ENCODE results near the gene SERPINB10. TPM values are rescaled to one million over a fixed set of nuclear protein-coding genes. Genes with fewer than 3 reads are reported as not detected.

The SERPINB10 gene
- total and polyA plus RNA-seq, 12 donors: 0.06 TPM; not detected in 11

DNA sequence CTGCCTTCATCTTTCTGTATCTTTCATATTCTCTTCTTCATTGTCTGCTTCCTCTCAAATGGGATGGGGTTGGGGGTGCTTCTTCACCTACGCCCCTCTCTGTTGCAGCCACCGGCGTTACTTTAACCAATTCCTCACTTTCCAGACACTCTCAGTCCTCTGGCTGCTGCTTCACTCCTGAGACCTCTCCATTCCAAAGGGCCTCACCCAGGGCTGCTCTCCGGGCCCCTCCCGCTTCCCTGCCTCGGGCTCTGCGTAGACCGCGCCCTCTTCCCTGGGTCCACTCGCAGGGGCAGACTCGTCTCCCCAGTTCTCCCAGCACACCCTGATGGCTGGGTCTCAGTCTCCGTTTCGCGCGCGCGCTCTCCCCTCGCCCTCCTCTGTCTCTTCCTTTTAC is 63.0 kb downstream of the SERPINB10 start:
- Histone ChIP-seq H3K9me3 (replicated peaks in 1 of 3) (no peaks in the 10 kb centered on the region), H3K27ac (peak overlapping the region; percentile 96 to 98 (median 97)), H3K36me3 (replicated peaks in 1 of 2) (no peaks in the 10 kb centered on the region), H3K27me3 (no peaks in the 10 kb centered on the region), H3K4me3 (peak overlapping the region; percentile 31 to 83 (median 46)), H3K4me1 (replicated peaks in 1 of 2) (peaks cover 6 to 24% of the 10 kb centered on the region in 2 donors)
- 14 to 21% (median 18%) methylated on average over 18 of the region's 18 CpGs for WGBS, 4 donors
- TF ChIP-seq POLR2A (IDR thresholded peaks at IDR 0.05): no peak
- TF ChIP-seq, protein P1, sequence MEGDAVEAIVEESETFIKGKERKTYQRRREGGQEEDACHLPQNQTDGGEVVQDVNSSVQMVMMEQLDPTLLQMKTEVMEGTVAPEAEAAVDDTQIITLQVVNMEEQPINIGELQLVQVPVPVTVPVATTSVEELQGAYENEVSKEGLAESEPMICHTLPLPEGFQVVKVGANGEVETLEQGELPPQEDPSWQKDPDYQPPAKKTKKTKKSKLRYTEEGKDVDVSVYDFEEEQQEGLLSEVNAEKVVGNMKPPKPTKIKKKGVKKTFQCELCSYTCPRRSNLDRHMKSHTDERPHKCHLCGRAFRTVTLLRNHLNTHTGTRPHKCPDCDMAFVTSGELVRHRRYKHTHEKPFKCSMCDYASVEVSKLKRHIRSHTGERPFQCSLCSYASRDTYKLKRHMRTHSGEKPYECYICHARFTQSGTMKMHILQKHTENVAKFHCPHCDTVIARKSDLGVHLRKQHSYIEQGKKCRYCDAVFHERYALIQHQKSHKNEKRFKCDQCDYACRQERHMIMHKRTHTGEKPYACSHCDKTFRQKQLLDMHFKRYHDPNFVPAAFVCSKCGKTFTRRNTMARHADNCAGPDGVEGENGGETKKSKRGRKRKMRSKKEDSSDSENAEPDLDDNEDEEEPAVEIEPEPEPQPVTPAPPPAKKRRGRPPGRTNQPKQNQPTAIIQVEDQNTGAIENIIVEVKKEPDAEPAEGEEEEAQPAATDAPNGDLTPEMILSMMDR (IDR thresholded peaks at IDR 0.05): no peak
- intact Hi-C loops (cut with DNase I): no loop called here
- DNase-seq: peak in 6 of 7 donors; percentile 36 to 73 (median 48)

DNA sequence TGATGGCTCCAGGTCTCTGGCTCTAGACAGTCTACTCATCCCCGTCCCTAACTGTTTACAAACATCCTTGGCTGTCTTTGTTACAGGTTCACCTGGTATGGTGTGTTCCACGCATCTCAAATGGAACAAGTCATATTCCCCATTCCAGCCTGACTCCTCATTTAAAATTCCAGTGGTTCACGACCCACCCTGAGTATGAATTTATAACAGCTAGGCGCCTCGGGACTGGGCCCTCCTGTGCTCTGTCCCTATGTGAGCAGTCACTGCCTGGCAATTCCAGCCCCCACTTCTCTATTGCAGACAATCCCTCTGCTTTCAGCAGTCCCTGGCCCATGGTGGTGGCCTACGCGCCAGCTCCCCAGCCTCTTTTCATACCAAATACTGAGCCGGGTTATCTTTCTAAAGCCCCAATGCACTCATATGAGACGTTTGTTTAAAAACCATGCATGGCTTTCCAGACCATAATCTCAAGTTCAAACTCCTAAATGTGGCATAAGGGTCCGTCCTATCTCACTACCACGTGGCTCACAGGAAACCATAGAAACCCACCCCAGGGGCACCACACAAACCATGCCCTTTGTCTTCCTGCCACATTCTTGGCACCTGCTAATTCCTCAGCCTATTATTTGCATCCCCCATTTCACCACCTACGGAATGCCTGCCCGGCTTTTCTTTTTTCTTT is 63.7 kb downstream of the SERPINB10 start:
- intact Hi-C loops (cut with DNase I): no loop called here
- Histone ChIP-seq H3K36me3 (replicated peaks in 1 of 2) (no peaks in the 10 kb centered on the region), H3K27ac (peak overlapping the region in 4 of 5 donors; percentile 96 to 98 (median 97)), H3K27me3 (no peaks in the 10 kb centered on the region), H3K4me3 (peak overlapping the region in 1 of 4 donors; percentile 83), H3K4me1 (replicated peaks in 1 of 2) (peaks cover 6 to 24% of the 10 kb centered on the region in 2 donors), H3K9me3 (replicated peaks in 1 of 3) (no peaks in the 10 kb centered on the region)
- DNase-seq: no peak
- TF ChIP-seq, protein P1 (IDR thresholded peaks at IDR 0.05): no peak
- no peak for TF ChIP-seq POLR2A (IDR thresholded peaks at IDR 0.05)
- WGBS, 4 donors: 74 to 84% (median 80%) methylated on average over 13 of the region's 13 CpGs

DNA sequence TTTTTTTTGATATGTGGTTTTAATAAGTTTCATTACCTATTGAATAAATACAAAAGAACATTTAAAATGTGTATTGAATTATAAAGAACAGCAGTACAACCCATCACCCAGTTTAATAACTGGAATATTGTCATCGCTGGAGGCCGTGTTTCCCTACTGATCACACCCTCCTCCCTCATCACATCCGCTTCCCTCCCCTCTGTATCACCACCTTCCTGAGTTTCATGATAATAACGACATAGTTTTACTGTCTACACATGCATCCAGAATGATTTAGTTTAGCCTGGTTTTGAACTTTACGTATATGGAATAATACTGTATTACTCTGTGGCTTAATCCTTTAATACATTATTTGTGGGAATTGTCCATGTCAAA is 64.2 kb downstream of the SERPINB10 start:
- WGBS, 4 donors: 85 to 89% (median 86%) methylated on average over 5 of the region's 5 CpGs
- Histone ChIP-seq H3K36me3 (replicated peaks in 1 of 2) (no peaks in the 10 kb centered on the region), H3K27me3 (no peaks in the 10 kb centered on the region), H3K9me3 (replicated peaks in 1 of 3) (no peaks in the 10 kb centered on the region), H3K4me3 (no peak overlapping the region), H3K4me1 (replicated peaks in 1 of 2) (peaks cover 6 to 24% of the 10 kb centered on the region in 2 donors), H3K27ac (no peak overlapping the region)
- DNase-seq: no peak
- intact Hi-C loops (cut with DNase I): no loop called here
- no peak for TF ChIP-seq POLR2A (IDR thresholded peaks at IDR 0.05)
- TF ChIP-seq, protein P1 (IDR thresholded peaks at IDR 0.05): no peak

DNA sequence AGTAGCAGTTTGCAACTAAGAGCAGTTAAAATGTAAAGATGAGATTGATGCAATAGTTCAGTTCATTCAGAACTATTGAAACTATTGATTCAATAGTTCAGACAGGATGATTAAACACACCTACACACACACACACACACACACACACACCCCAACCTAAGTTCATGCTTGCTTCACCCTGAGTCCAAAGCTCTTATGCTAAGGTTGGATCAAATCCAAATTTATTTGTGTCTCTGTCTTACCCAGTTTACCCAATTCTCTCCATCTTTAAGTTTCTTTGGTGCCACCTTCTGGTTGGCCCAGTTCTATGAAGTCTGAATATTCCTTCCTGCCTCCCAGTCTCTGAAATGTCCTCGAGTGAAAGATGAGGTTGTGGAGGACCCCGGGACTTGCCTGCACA is 67.2 kb downstream of the SERPINB10 start:
- 18 to 39% (median 35%) methylated on average over 2 of the region's 2 CpGs for WGBS, 4 donors
- no peaks in the 10 kb centered on the region for H3K36me3 ChIP-seq (replicated peaks in 1 of 2)
- H3K4me3 ChIP-seq: no peak overlapping the region
- H3K4me1 ChIP-seq (replicated peaks in 1 of 2): peaks cover 0 to 19% of the 10 kb centered on the region in 2 donors
- no peaks in the 10 kb centered on the region for H3K27me3 ChIP-seq
- H3K9me3 ChIP-seq (replicated peaks in 1 of 3): no peaks in the 10 kb centered on the region
- peak in 1 of 7 donors; percentile 25 for DNase-seq
- TF ChIP-seq, protein P1 (IDR thresholded peaks at IDR 0.05): peak in 2 of 6 experiments; percentile 11 to 20
- no peak for TF ChIP-seq POLR2A (IDR thresholded peaks at IDR 0.05)
- intact Hi-C loops (cut with DNase I): no loop called here
- no peak overlapping the region for H3K27ac ChIP-seq

Measured in adrenal gland (tissue), 12 donors.